WERI-Rb-1 (cell line): Measurements from ENCODE around the gene SLC15A1.

Experiments used
- DNase-seq: peaks from one replicate; pipeline ENCODE4 v3.0.0-alpha.2; 2020
- H3K27ac ChIP-seq: fragments of 250-450 bp; sonication (Bioruptor Pico); 2 replicates; pipeline ENCODE4 v1.5.1; 2020; ENCODE audit warnings: mild to moderate bottlenecking, moderate library complexity
- H3K27me3 ChIP-seq: fragments of 250-450 bp; sonication (Bioruptor Pico); 2 replicates; pipeline ENCODE4 v1.5.1; 2021; ENCODE audit warnings: mild to moderate bottlenecking, low read depth, moderate library complexity; ENCODE audit not compliant: insufficient read depth, severe bottlenecking
- H3K36me3 ChIP-seq: fragments of 250-450 bp; sonication (Bioruptor Pico); 2 replicates; pipeline ENCODE4 v1.5.1; 2020; ENCODE audit warnings: mild to moderate bottlenecking, moderate library complexity
- H3K4me3 ChIP-seq: 2 replicates; pipeline ENCODE4 v1.5.1; 2011; ENCODE audit warnings: low read depth, mild to moderate bottlenecking, control low read depth, low read length
- H3K9me3 ChIP-seq: fragments of 250-450 bp; sonication (Bioruptor Pico); 2 replicates; pipeline ENCODE4 v1.5.1; 2021; ENCODE audit warnings: mild to moderate bottlenecking, moderate library complexity; ENCODE audit not compliant: severe bottlenecking
- CTCF ChIP-seq: IDR thresholded peaks from 2 replicates; pipeline ENCODE4 v1.5.1; 2011; ENCODE audit warnings: low read depth, mild to moderate bottlenecking, control low read depth, inconsistent platforms, low read length

The SLC15A1 gene

GRCh38 chr13:98719527-98720250 is 32.8 kb downstream of the SLC15A1 start:
- Histone ChIP-seq H3K27ac (no peak overlapping the region), H3K27me3 (no peaks in the 10 kb centered on the region), H3K4me3 (no peak overlapping the region), H3K36me3 (no peaks in the 10 kb centered on the region), H3K9me3 (no peaks in the 10 kb centered on the region)
- TF ChIP-seq CTCF = no peak
- no peak for DNase-seq

- H3K4me3 ChIP-seq = no peak overlapping the region
- H3K27me3 ChIP-seq = no peaks in the 10 kb centered on the region
- no peaks in the 10 kb centered on the region for H3K9me3 ChIP-seq
- H3K36me3 ChIP-seq = no peaks in the 10 kb centered on the region
- H3K27ac ChIP-seq = no peak overlapping the region
- TF ChIP-seq CTCF = no peak
- DNase-seq = no peak
Observed at GRCh38 chr13:98717891-98718290, 34.6 kb downstream of the SLC15A1 start.

GRCh38 chr13:98717256-98717655 is 35.2 kb downstream of the SLC15A1 start:
- Histone ChIP-seq H3K4me3 (no peak overlapping the region), H3K27me3 (no peaks in the 10 kb centered on the region), H3K9me3 (no peaks in the 10 kb centered on the region), H3K27ac (no peak overlapping the region), H3K36me3 (no peaks in the 10 kb centered on the region)
- no peak for TF ChIP-seq CTCF
- no peak for DNase-seq

GRCh38 chr13:98710521-98710920 is 42.0 kb downstream of the SLC15A1 start:
- Histone ChIP-seq H3K4me3 (no peak overlapping the region), H3K9me3 (no peaks in the 10 kb centered on the region), H3K27me3 (no peaks in the 10 kb centered on the region), H3K36me3 (no peaks in the 10 kb centered on the region), H3K27ac (no peak overlapping the region)
- no peak for TF ChIP-seq CTCF
- no peak for DNase-seq

GRCh38 chr13:98707281-98707999 is 45.0 kb downstream of the SLC15A1 start:
- Histone ChIP-seq H3K27me3 (no peaks in the 10 kb centered on the region), H3K9me3 (no peaks in the 10 kb centered on the region), H3K36me3 (no peaks in the 10 kb centered on the region), H3K27ac (no peak overlapping the region), H3K4me3 (no peak overlapping the region)
- no peak for TF ChIP-seq CTCF
- DNase-seq = no peak
